ENCODE data around the gene FAM110D.

DNA sequence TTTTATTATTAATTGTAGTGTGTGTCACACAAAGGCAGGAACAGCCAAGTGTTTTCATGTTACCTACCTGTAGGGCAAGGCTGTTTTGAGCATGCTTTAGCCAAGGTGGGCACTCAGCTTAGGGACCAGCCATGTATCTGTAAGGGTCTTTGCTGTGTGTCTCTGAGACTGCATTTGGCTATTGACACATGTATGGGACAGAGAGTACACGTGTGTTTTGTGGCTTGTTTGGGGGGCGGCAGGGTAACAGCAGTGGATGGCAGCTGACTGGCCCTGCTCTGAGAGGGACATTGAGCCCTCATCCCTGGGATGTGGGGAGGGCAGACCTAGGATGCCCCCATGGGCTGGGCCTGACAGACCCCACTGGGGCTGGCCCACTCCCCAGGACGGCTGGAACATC is 38.4 kb downstream of the FAM110D start:
- TF ChIP-seq TAF1 (IDR thresholded peaks at IDR 0.05; ENCODE audit: borderline replicate concordance, low read depth, low read length): no peak
- no peak for TF ChIP-seq CTCF (IDR thresholded peaks at IDR 0.05)
- no peak for TF ChIP-seq EP300 (IDR thresholded peaks at IDR 0.05; ENCODE audit: borderline replicate concordance in 1 of 2, low read depth in 1 of 2, low read length in 1 of 2)
- TF ChIP-seq PBX3 (IDR thresholded peaks at IDR 0.05): no peak
- no peak for TF ChIP-seq FOSL2 (IDR thresholded peaks at IDR 0.05; ENCODE audit: borderline replicate concordance, low read depth)
- no peak for TF ChIP-seq POLR2AphosphoS5 (IDR thresholded peaks at IDR 0.05; ENCODE audit: low read depth, low read length)
- TF ChIP-seq, protein P1, sequence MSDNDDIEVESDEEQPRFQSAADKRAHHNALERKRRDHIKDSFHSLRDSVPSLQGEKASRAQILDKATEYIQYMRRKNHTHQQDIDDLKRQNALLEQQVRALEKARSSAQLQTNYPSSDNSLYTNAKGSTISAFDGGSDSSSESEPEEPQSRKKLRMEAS (IDR thresholded peaks at IDR 0.05; ENCODE audit: low read depth): no peak
- no peak for TF ChIP-seq NRF1 (IDR thresholded peaks at IDR 0.05; ENCODE audit: low read depth, low read length)
